DND-41 (cell line): Measurements from ENCODE around the gene ZNF281.

Source experiments
- ATAC-seq: fragments of 200-7000 bp; cut with Tn5 transposase; 3 replicates; pipeline ENCODE4 v1.9.1; 2021; ENCODE audit warnings: low read depth; ENCODE audit not compliant: insufficient read depth
- DNase-seq: peaks from one replicate; pipeline ENCODE4 v3.0.0-alpha.2; 2020
- H2AFZ ChIP-seq: 2 replicates; pipeline ENCODE4 v1.6.0; 2012; ENCODE audit warnings: low read depth, low read length
- H3K27ac ChIP-seq: 2 replicates; pipeline ENCODE4 v1.5.1; 2012; ENCODE audit warnings: low read length, inconsistent platforms
- H3K27me3 ChIP-seq: fragments of 200-600 bp; sonication (generic); 2 replicates; pipeline ENCODE4 v1.6.0; 2012; ENCODE audit warnings: low read length, mild to moderate bottlenecking, inconsistent platforms; ENCODE audit not compliant: insufficient read depth, poor library complexity
- H3K36me3 ChIP-seq: 2 replicates; pipeline ENCODE4 v1.5.1; 2012; ENCODE audit warnings: low read length, inconsistent platforms; ENCODE audit not compliant: insufficient read depth
- H3K4me1 ChIP-seq: 2 replicates; pipeline ENCODE4 v1.5.1; 2012; ENCODE audit warnings: mild to moderate bottlenecking, low read length; ENCODE audit not compliant: insufficient read depth
- H3K4me2 ChIP-seq: 2 replicates; pipeline ENCODE4 v1.6.0; 2012; ENCODE audit warnings: mild to moderate bottlenecking, moderate library complexity, low read length, inconsistent platforms; ENCODE audit not compliant: insufficient read depth
- H3K4me3 ChIP-seq, 2 experiments: fragments of 200-600 bp in 1 of 2; shearing (Covaris generic) in 1 of 2; 2 replicates each; pipeline ENCODE4 v1.5.1; 2012 to 2016; ENCODE audit warnings: inconsistent platforms in 2 of 2, low read length in 2 of 2, mild to moderate bottlenecking in 2 of 2, low read depth in 1 of 2, moderate library complexity in 1 of 2
- H3K79me2 ChIP-seq: 2 replicates; pipeline ENCODE4 v1.6.0; 2012; ENCODE audit warnings: low read length, inconsistent platforms; ENCODE audit not compliant: insufficient read depth
- H3K9ac ChIP-seq: 2 replicates; pipeline ENCODE4 v1.6.0; 2012; ENCODE audit warnings: low read depth, mild to moderate bottlenecking, inconsistent platforms, low read length, moderate library complexity
- H3K9me3 ChIP-seq: 2 replicates; pipeline ENCODE4 v1.5.1; 2012; ENCODE audit warnings: low read length, moderate library complexity, mild to moderate bottlenecking, inconsistent platforms; ENCODE audit not compliant: insufficient read depth, severe bottlenecking
- H4K20me1 ChIP-seq: 2 replicates; pipeline ENCODE4 v1.6.0; 2012; ENCODE audit warnings: low read length; ENCODE audit not compliant: insufficient read depth
- EZH2 ChIP-seq: IDR thresholded peaks from 3 replicates; pipeline ENCODE4 v1.6.1; 2012; ENCODE audit warnings: borderline replicate concordance, low read depth, mild to moderate bottlenecking, moderate library complexity, low read length, inconsistent platforms; ENCODE audit not compliant: severe bottlenecking
- TF ChIP-seq, protein P1 (sequence below): IDR thresholded peaks from 2 replicates; pipeline ENCODE4 v1.5.1; 2012; ENCODE audit warnings: borderline replicate concordance, low read length, moderate library complexity, mild to moderate bottlenecking; ENCODE audit not compliant: poor library complexity, severe bottlenecking; ENCODE audit errors: extremely low read depth

ZNF281 gene

DNA sequence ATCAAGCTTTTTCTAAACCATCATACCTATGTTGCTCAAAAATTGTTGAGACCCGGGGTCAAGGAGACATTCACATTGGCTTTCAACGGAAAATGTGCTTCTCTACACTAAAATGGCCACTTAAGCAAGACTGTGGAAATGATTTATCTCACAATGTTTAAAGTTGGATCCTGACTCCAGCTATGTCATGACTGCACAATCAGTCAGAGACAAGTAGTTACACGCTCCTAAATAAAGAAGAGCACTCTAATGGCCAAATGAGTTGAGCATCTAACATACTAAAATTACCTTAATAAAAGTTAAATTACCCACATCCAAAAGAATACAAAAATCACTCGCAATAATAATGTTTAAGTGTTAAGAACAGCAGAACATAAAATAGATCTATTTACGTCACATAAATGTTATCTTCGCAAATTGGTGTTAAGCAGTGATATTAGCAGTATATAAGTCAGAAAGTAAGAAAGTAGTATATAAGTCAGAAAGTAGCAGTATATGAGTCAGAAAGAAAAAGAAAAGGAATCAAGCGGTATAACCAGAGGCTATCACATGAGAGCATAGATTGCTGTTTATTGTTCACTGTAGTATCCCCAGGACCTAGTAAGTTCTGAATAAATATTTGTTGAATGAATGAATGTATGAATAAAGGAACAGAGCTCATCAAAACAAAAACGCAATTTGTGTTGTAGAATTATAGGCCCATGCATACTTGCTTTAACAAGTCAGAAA is 28.4 kb downstream of the ZNF281 start:
- Histone ChIP-seq H3K4me2 (no peak overlapping the region), H4K20me1 (no peaks in the 10 kb centered on the region), H2AFZ (no peak overlapping the region), H3K9ac (no peak overlapping the region), H3K27ac (no peak overlapping the region), H3K9me3 (no peaks in the 10 kb centered on the region), H3K79me2 (no peaks in the 10 kb centered on the region), H3K36me3 (no peaks in the 10 kb centered on the region), H3K4me1 (no peaks in the 10 kb centered on the region), H3K27me3 (no peaks in the 10 kb centered on the region), H3K4me3 (no peak overlapping the region)
- TF ChIP-seq, protein P1, sequence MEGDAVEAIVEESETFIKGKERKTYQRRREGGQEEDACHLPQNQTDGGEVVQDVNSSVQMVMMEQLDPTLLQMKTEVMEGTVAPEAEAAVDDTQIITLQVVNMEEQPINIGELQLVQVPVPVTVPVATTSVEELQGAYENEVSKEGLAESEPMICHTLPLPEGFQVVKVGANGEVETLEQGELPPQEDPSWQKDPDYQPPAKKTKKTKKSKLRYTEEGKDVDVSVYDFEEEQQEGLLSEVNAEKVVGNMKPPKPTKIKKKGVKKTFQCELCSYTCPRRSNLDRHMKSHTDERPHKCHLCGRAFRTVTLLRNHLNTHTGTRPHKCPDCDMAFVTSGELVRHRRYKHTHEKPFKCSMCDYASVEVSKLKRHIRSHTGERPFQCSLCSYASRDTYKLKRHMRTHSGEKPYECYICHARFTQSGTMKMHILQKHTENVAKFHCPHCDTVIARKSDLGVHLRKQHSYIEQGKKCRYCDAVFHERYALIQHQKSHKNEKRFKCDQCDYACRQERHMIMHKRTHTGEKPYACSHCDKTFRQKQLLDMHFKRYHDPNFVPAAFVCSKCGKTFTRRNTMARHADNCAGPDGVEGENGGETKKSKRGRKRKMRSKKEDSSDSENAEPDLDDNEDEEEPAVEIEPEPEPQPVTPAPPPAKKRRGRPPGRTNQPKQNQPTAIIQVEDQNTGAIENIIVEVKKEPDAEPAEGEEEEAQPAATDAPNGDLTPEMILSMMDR, result no peak
- no peak for TF ChIP-seq EZH2
- DNase-seq (no peak), ATAC-seq (no peak)

DNA sequence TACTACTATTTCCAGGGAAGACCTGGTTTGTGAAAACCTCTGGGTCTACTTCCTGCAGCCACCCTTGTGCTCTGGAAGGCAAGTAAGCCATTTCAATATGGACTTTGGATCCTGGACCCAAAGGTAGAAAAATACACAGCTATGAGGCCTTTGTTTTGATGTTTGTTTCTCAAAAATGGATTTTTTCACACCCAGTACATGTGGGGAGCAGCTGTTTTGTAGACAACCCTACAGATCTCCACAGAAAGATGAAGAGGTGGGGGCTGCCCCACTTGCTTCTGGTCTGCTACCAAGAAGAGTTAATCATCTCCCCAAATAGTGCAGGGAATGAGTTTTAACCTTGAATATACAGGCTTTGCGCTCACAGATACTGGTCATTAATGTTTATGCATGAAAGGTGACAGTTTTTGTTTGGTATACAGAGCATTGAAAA is 29.2 kb downstream of the ZNF281 start:
- no peak overlapping the region for H3K4me3 ChIP-seq
- H3K4me1 ChIP-seq, result no peaks in the 10 kb centered on the region
- no peak overlapping the region for H3K4me2 ChIP-seq
- no peaks in the 10 kb centered on the region for H3K36me3 ChIP-seq
- H3K27ac ChIP-seq, result no peak overlapping the region
- ATAC-seq, result no peak
- no peaks in the 10 kb centered on the region for H3K79me2 ChIP-seq
- no peak overlapping the region for H3K9ac ChIP-seq
- no peaks in the 10 kb centered on the region for H3K9me3 ChIP-seq
- no peak for DNase-seq
- H3K27me3 ChIP-seq, result no peaks in the 10 kb centered on the region
- H2AFZ ChIP-seq, result no peak overlapping the region
- no peaks in the 10 kb centered on the region for H4K20me1 ChIP-seq
- TF ChIP-seq, protein P1, result no peak
- no peak for TF ChIP-seq EZH2

DNA sequence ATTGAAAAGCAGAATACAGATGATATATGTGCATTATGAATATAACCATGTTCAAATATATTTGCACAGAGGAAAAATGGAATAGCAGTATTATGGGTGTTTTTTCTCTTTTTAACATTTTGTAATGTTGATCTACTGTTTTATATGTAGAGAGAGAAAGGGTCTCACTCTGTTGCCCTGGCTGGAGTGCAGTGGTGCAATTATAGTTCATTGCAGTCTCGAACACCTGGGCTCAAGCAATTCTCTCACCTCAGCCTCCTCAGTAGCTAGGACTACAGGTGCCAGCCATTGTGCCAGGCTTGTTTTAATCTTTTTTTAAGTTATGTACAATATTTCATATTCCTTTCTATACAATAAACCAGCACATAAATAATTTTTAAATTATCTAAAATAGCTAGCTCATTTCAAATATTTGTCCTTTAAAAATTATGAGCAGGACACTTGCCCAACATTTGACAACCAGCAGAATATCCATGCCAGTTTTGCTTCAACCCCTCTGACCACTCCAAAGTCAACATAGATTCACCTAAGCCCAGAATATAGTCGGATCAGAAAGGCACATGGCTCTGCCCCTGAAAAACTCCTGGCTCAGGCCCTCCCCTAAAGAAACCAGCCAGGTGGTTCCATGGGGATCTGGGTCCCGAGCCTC is 29.8 kb downstream of the ZNF281 start:
- H3K4me1 ChIP-seq, result no peaks in the 10 kb centered on the region
- no peaks in the 10 kb centered on the region for H3K79me2 ChIP-seq
- DNase-seq (no peak), ATAC-seq (no peak)
- no peak overlapping the region for H3K9ac ChIP-seq
- no peaks in the 10 kb centered on the region for H3K36me3 ChIP-seq
- H3K27ac ChIP-seq, result no peak overlapping the region
- TF ChIP-seq, protein P1, result no peak
- no peak for TF ChIP-seq EZH2
- H4K20me1 ChIP-seq, result no peaks in the 10 kb centered on the region
- no peak overlapping the region for H2AFZ ChIP-seq
- no peak overlapping the region for H3K4me2 ChIP-seq
- H3K9me3 ChIP-seq, result no peaks in the 10 kb centered on the region
- no peaks in the 10 kb centered on the region for H3K27me3 ChIP-seq
- H3K4me3 ChIP-seq, result no peak overlapping the region
